Measurements from ENCODE around the gene CPNE2. TPM values are rescaled to one million over a fixed set of nuclear protein-coding genes. Genes with fewer than 3 reads are reported as not detected.

Gene CPNE2
- total RNA-seq, 1 donor from 2014 or later, result 13.7 TPM

GRCh38 chr16:57081744-57082143 is 10.6 kb upstream of the CPNE2 start:
- DNase-seq, result no peak
- no peak overlapping the region for H3K4me3 ChIP-seq
- no peak for TF ChIP-seq CTCF (IDR thresholded peaks at IDR 0.05; ENCODE audit: borderline replicate concordance)

GRCh38 chr16:57082664-57083063 is 9.7 kb upstream of the CPNE2 start:
- peaks cover 9% of the 10 kb centered on the region for H3K36me3 ChIP-seq
- no peak overlapping the region for H3K4me3 ChIP-seq
- TF ChIP-seq CTCF (IDR thresholded peaks at IDR 0.05; ENCODE audit: borderline replicate concordance), result no peak
- no peaks in the 10 kb centered on the region for H3K27me3 ChIP-seq (ENCODE audit: low read depth)
- peaks cover 8% of the 10 kb centered on the region for H3K4me1 ChIP-seq
- no peaks in the 10 kb centered on the region for H3K9me3 ChIP-seq (replicated peaks)
- intact Hi-C loops (cut with micrococcal nuclease), result loop anchor here (5.0 kb wide), 1 partner anchor 85 kb away; no protein-coding TSS in a partner anchor
- no peak overlapping the region for H3K27ac ChIP-seq (replicated peaks)
- no peak for DNase-seq

More at GRCh38 chr16:57081744-57082143, 10.6 kb upstream of the CPNE2 start:
- Histone ChIP-seq H3K27me3 (ENCODE audit: low read depth) (no peaks in the 10 kb centered on the region), H3K27ac (replicated peaks) (no peak overlapping the region), H3K36me3 (peaks cover 9% of the 10 kb centered on the region), H3K9me3 (replicated peaks) (no peaks in the 10 kb centered on the region), H3K4me1 (peaks cover 8% of the 10 kb centered on the region)
- intact Hi-C loops (cut with micrococcal nuclease), result loop anchor here (5.0 kb wide), 1 partner anchor 86 kb away; no protein-coding TSS in a partner anchor

- H3K9me3 ChIP-seq (replicated peaks), result no peaks in the 10 kb centered on the region
- no peak for DNase-seq
- H3K4me1 ChIP-seq, result peaks cover 8% of the 10 kb centered on the region
- intact Hi-C loops (cut with micrococcal nuclease), result loop anchor here (5.0 kb wide), 1 partner anchor 84 kb away; no protein-coding TSS in a partner anchor
- H3K27ac ChIP-seq (replicated peaks), result no peak overlapping the region
- no peak overlapping the region for H3K4me3 ChIP-seq
- H3K36me3 ChIP-seq, result peaks cover 7% of the 10 kb centered on the region
- TF ChIP-seq CTCF (IDR thresholded peaks at IDR 0.05; ENCODE audit: borderline replicate concordance), result no peak
- H3K27me3 ChIP-seq (ENCODE audit: low read depth), result no peaks in the 10 kb centered on the region
Measured at GRCh38 chr16:57083485-57084126, 8.8 kb upstream of the CPNE2 start.

- peak overlapping the region; percentile 24 for H3K27ac ChIP-seq (replicated peaks)
- no peak overlapping the region for H3K4me3 ChIP-seq
- intact Hi-C loops (cut with micrococcal nuclease), result loop anchor here (5.0 kb wide), 1 partner anchor 83 kb away; no protein-coding TSS in a partner anchor
- peaks cover 4% of the 10 kb centered on the region for H3K36me3 ChIP-seq
- H3K27me3 ChIP-seq (ENCODE audit: low read depth), result no peaks in the 10 kb centered on the region
- DNase-seq, result peak; percentile 55
- peaks cover 8% of the 10 kb centered on the region for H3K4me1 ChIP-seq
- TF ChIP-seq CTCF (IDR thresholded peaks at IDR 0.05; ENCODE audit: borderline replicate concordance), result peak; percentile 99
- H3K9me3 ChIP-seq (replicated peaks), result no peaks in the 10 kb centered on the region
Measured at GRCh38 chr16:57084257-57084770, 8.1 kb upstream of the CPNE2 start.

GRCh38 chr16:57084996-57085395 is 7.4 kb upstream of the CPNE2 start:
- Histone ChIP-seq H3K4me3 (no peak overlapping the region), H3K9me3 (replicated peaks) (no peaks in the 10 kb centered on the region), H3K27ac (replicated peaks) (no peak overlapping the region), H3K36me3 (peaks cover 4% of the 10 kb centered on the region), H3K27me3 (ENCODE audit: low read depth) (no peaks in the 10 kb centered on the region), H3K4me1 (peaks cover 8% of the 10 kb centered on the region)
- no peak for DNase-seq
- intact Hi-C loops (cut with micrococcal nuclease), result loop anchor here (5.0 kb wide), 1 partner anchor 82 kb away; no protein-coding TSS in a partner anchor
- TF ChIP-seq CTCF (IDR thresholded peaks at IDR 0.05; ENCODE audit: borderline replicate concordance), result no peak
